ENCODE data around the gene PEX14. TPM values are rescaled to one million over a fixed set of nuclear protein-coding genes. Genes with fewer than 3 reads are reported as not detected.
A peak's percentile ranks its signal among the peaks of the same experiment; 100 is the strongest.

The PEX14 gene
- total and polyA plus RNA-seq, 9 of the 15 experiments (the other 6 are each of a cell fraction or from before 2014, with no cell fraction given), result 2.6 to 45.7 (median 22.7) TPM

DNA sequence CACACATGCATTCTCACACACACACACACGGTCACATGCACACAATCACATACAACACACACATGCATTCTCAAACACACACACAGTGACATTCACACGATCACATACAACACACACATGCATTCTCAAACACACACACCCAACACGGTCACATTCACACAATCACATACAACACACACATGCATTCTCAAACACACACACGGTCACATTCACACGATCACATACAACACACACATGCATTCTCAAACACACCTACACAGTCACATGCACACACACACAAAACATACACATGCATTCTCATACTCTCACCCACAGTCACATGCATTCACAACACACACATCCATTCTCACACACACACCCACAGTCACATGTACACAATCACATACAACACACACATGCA, 186.7 kb downstream of the PEX14 start:
- FAIRE-seq (peak; percentile 77), ATAC-seq (no peak), DNase-seq (ENCODE audit: extremely low read depth in 1 of 4, low spot score in 3 of 4) (no peak)
- TF ChIP-seq, protein P1, sequence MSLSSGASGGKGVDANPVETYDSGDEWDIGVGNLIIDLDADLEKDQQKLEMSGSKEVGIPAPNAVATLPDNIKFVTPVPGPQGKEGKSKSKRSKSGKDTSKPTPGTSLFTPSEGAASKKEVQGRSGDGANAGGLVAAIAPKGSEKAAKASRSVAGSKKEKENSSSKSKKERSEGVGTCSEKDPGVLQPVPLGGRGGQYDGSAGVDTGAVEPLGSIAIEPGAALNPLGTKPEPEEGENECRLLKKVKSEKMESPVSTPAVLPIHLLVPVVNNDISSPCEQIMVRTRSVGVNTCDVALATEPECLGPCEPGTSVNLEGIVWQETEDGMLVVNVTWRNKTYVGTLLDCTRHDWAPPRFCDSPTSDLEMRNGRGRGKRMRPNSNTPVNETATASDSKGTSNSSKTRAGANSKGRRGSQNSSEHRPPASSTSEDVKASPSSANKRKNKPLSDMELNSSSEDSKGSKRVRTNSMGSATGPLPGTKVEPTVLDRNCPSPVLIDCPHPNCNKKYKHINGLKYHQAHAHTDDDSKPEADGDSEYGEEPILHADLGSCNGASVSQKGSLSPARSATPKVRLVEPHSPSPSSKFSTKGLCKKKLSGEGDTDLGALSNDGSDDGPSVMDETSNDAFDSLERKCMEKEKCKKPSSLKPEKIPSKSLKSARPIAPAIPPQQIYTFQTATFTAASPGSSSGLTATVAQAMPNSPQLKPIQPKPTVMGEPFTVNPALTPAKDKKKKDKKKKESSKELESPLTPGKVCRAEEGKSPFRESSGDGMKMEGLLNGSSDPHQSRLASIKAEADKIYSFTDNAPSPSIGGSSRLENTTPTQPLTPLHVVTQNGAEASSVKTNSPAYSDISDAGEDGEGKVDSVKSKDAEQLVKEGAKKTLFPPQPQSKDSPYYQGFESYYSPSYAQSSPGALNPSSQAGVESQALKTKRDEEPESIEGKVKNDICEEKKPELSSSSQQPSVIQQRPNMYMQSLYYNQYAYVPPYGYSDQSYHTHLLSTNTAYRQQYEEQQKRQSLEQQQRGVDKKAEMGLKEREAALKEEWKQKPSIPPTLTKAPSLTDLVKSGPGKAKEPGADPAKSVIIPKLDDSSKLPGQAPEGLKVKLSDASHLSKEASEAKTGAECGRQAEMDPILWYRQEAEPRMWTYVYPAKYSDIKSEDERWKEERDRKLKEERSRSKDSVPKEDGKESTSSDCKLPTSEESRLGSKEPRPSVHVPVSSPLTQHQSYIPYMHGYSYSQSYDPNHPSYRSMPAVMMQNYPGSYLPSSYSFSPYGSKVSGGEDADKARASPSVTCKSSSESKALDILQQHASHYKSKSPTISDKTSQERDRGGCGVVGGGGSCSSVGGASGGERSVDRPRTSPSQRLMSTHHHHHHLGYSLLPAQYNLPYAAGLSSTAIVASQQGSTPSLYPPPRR (CRISPR knock-in tag; IDR thresholded peaks at IDR 0.05; ENCODE audit: borderline replicate concordance), result no peak
- TF ChIP-seq CAMTA2 (CRISPR knock-in tag; conservative IDR thresholded peaks at IDR 0.05), result no peak
- TF ChIP-seq TSC22D4 (tag; IDR thresholded peaks at IDR 0.05), result peak; percentile 95; the same call in 1 of the 2 replicates
- no peak for TF ChIP-seq TEAD4 (IDR thresholded peaks at IDR 0.05; ENCODE audit: low read length)
- TF ChIP-seq TEAD4 (CRISPR knock-in tag; IDR thresholded peaks at IDR 0.05; ENCODE audit: borderline replicate concordance), result 0 out of 2 replicates have a peak, but pooled peaks have one; percentile 25
- TF ChIP-seq, protein P2, sequence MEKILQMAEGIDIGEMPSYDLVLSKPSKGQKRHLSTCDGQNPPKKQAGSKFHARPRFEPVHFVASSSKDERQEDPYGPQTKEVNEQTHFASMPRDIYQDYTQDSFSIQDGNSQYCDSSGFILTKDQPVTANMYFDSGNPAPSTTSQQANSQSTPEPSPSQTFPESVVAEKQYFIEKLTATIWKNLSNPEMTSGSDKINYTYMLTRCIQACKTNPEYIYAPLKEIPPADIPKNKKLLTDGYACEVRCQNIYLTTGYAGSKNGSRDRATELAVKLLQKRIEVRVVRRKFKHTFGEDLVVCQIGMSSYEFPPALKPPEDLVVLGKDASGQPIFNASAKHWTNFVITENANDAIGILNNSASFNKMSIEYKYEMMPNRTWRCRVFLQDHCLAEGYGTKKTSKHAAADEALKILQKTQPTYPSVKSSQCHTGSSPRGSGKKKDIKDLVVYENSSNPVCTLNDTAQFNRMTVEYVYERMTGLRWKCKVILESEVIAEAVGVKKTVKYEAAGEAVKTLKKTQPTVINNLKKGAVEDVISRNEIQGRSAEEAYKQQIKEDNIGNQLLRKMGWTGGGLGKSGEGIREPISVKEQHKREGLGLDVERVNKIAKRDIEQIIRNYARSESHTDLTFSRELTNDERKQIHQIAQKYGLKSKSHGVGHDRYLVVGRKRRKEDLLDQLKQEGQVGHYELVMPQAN (IDR thresholded peaks at IDR 0.05; ENCODE audit: borderline replicate concordance), result 0 out of 2 replicates have a peak, but pooled peaks have one; percentile 22
- TF ChIP-seq, protein P3, sequence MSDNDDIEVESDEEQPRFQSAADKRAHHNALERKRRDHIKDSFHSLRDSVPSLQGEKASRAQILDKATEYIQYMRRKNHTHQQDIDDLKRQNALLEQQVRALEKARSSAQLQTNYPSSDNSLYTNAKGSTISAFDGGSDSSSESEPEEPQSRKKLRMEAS (CRISPR knock-in tag; IDR thresholded peaks at IDR 0.05), result peak; percentile 1; the same call in 1 of the 2 replicates
- WGBS (ENCODE audit: insufficient coverage, low coverage, missing lambda C conversion rate), result 31% methylated on average over 5 of the region's 5 CpGs
- BruUV-seq (replicated peaks), result no TSS peak
- no peak overlapping the region for H3K9ac ChIP-seq (ENCODE audit: insufficient read depth in 1 of 2, low read depth in 2 of 2, low read length in 2 of 2)
- H3K27ac ChIP-seq (ENCODE audit: extremely low read depth, low read depth, low read length), result no peak overlapping the region
- H3K9me3 ChIP-seq (replicated peaks; ENCODE audit: control insufficient read depth, insufficient read depth, low read depth, low read length), result peaks cover 3% of the 10 kb centered on the region; the same call in 1 of the 2 replicates
- no peak overlapping the region for H2AFZ ChIP-seq (ENCODE audit: low read depth, low read length)
- H3K36me3 ChIP-seq (ENCODE audit: control insufficient read depth, insufficient read depth, low read length), result no peaks in the 10 kb centered on the region
- in situ Hi-C loops (cut with MboI) (no loop called here), intact Hi-C loops (cut with micrococcal nuclease) (no loop called here)
- peaks cover 0 to 61% of the 10 kb centered on the region in 2 experiments; a peak in 2 of 5 replicates for H3K4me1 ChIP-seq (replicated peaks in 1 of 2; ENCODE audit: control insufficient read depth in 2 of 2, insufficient read depth in 2 of 2, low read length in 2 of 2)
- no peak overlapping the region for H3K4me3 ChIP-seq
- H3K79me2 ChIP-seq (ENCODE audit: control insufficient read depth, insufficient read depth, low read length), result no peaks in the 10 kb centered on the region
- no peak overlapping the region for H3K4me2 ChIP-seq (ENCODE audit: insufficient read depth, low read length)
- no peaks in the 10 kb centered on the region for H3K9me1 ChIP-seq (ENCODE audit: control insufficient read depth, insufficient read depth, low read length)
- H3K27me3 ChIP-seq (ENCODE audit: control insufficient read depth in 2 of 2, insufficient read depth in 2 of 2, low read length in 2 of 2), result peaks cover 34 to 82% of the 10 kb centered on the region in 2 experiments
- ChIA-PET CTCF (ENCODE audit: low intra/inter-chr PET ratio) (no interaction called here), POLR2A (no interaction called here)
- peaks cover 20% of the 10 kb centered on the region for H4K20me1 ChIP-seq (replicated peaks; ENCODE audit: control insufficient read depth, insufficient read depth, low read length)
